Measurements from ENCODE around the gene BCL2L13.
"Not testable (repeated sequence)": the region's sequence is repeated elsewhere in the genome, so short reads cannot be mapped to it uniquely, and the experiment has no call there.

The BCL2L13 gene

GRCh38 chr22:17629641-17630040 is 8.9 kb upstream of the BCL2L13 start:
- H3K56ac ChIP-seq (ENCODE audit: low read length), result no peak overlapping the region
- no peak overlapping the region for H3K4me3 ChIP-seq (ENCODE audit: low read length)
- no peak overlapping the region for H3K4ac ChIP-seq (ENCODE audit: low read depth, low read length)
- no peak overlapping the region for H2AK5ac ChIP-seq (ENCODE audit: low read length)
- WGBS (ENCODE audit: extremely low coverage, insufficient coverage, low lambda C conversion rate), result no CpG with 5 or more reads among the region's 7 CpGs
- H4K8ac ChIP-seq (ENCODE audit: low read depth, low read length), result no peak overlapping the region
- no peak overlapping the region for H3K27ac ChIP-seq (ENCODE audit: low read depth, low read length)
- H3K9ac ChIP-seq (ENCODE audit: low read length), result no peak overlapping the region
- H2BK120ac ChIP-seq (ENCODE audit: low read depth, low read length), result no peak overlapping the region
- no peaks in the 10 kb centered on the region for H3K27me3 ChIP-seq (ENCODE audit: insufficient read depth, low read length, poor library complexity)
- H4K5ac ChIP-seq (ENCODE audit: low read length), result no peak overlapping the region
- H3K4me1 ChIP-seq (ENCODE audit: control insufficient read depth, low read depth, low read length), result no peaks in the 10 kb centered on the region
- peaks cover 6% of the 10 kb centered on the region for H3K79me1 ChIP-seq (ENCODE audit: low read length)
- DNase-seq, result no peak
- H3K4me2 ChIP-seq (ENCODE audit: low read length), result no peak overlapping the region
- H3K36me3 ChIP-seq (ENCODE audit: control insufficient read depth, insufficient read depth, low read length), result no peaks in the 10 kb centered on the region
- no peak overlapping the region for H2BK15ac ChIP-seq (replicated peaks; ENCODE audit: low read depth)
- no peak overlapping the region for H2BK5ac ChIP-seq (ENCODE audit: low read length)
- no peak overlapping the region for H3K18ac ChIP-seq (ENCODE audit: low read length)
- no peak overlapping the region for H3K23ac ChIP-seq (ENCODE audit: low read length)
- peaks cover 16% of the 10 kb centered on the region for H3K79me2 ChIP-seq (ENCODE audit: control insufficient read depth, insufficient read depth, low read length)

- H3K79me2 ChIP-seq (ENCODE audit: control insufficient read depth, insufficient read depth, low read length), result peaks cover 16% of the 10 kb centered on the region
- H2AK5ac ChIP-seq (ENCODE audit: low read length), result no peak overlapping the region
- H3K36me3 ChIP-seq (ENCODE audit: control insufficient read depth, insufficient read depth, low read length), result no peaks in the 10 kb centered on the region
- no peak overlapping the region for H2BK15ac ChIP-seq (replicated peaks; ENCODE audit: low read depth)
- H4K8ac ChIP-seq (ENCODE audit: low read depth, low read length), result no peak overlapping the region
- H3K4me1 ChIP-seq (ENCODE audit: control insufficient read depth, low read depth, low read length), result no peaks in the 10 kb centered on the region
- H3K18ac ChIP-seq (ENCODE audit: low read length), result no peak overlapping the region
- H3K56ac ChIP-seq (ENCODE audit: low read length), result no peak overlapping the region
- DNase-seq, result no peak
- no peak overlapping the region for H3K4me3 ChIP-seq (ENCODE audit: low read length)
- H2BK120ac ChIP-seq (ENCODE audit: low read depth, low read length), result no peak overlapping the region
- WGBS (ENCODE audit: extremely low coverage, insufficient coverage, low lambda C conversion rate), result no CpG with 5 or more reads among the region's 9 CpGs
- H3K27me3 ChIP-seq (ENCODE audit: insufficient read depth, low read length, poor library complexity), result no peaks in the 10 kb centered on the region
- H3K9ac ChIP-seq (ENCODE audit: low read length), result no peak overlapping the region
- H3K4ac ChIP-seq (ENCODE audit: low read depth, low read length), result no peak overlapping the region
- no peak overlapping the region for H3K4me2 ChIP-seq (ENCODE audit: low read length)
- peaks cover 6% of the 10 kb centered on the region for H3K79me1 ChIP-seq (ENCODE audit: low read length)
- no peak overlapping the region for H4K5ac ChIP-seq (ENCODE audit: low read length)
- no peak overlapping the region for H3K27ac ChIP-seq (ENCODE audit: low read depth, low read length)
- H3K23ac ChIP-seq (ENCODE audit: low read length), result no peak overlapping the region
- H2BK5ac ChIP-seq (ENCODE audit: low read length), result no peak overlapping the region
Measured at GRCh38 chr22:17631076-17631565, 7.4 kb upstream of the BCL2L13 start.

- WGBS (ENCODE audit: extremely low coverage, insufficient coverage, low lambda C conversion rate), result no CpG with 5 or more reads among the region's 4 CpGs
- H3K23ac ChIP-seq (ENCODE audit: low read length), result no peak overlapping the region
- DNase-seq, result peak; percentile 92
- no peaks in the 10 kb centered on the region for H3K4me1 ChIP-seq (ENCODE audit: control insufficient read depth, low read depth, low read length)
- H4K5ac ChIP-seq (ENCODE audit: low read length), result no peak overlapping the region
- H3K4me2 ChIP-seq (ENCODE audit: low read length), result no peak overlapping the region
- H3K27me3 ChIP-seq (ENCODE audit: insufficient read depth, low read length, poor library complexity), result no peaks in the 10 kb centered on the region
- H3K4ac ChIP-seq (ENCODE audit: low read depth, low read length), result no peak overlapping the region
- no peak overlapping the region for H2BK15ac ChIP-seq (replicated peaks; ENCODE audit: low read depth)
- H2BK120ac ChIP-seq (ENCODE audit: low read depth, low read length), result no peak overlapping the region
- peaks cover under 1% of the 10 kb centered on the region for H3K79me2 ChIP-seq (ENCODE audit: control insufficient read depth, insufficient read depth, low read length)
- H2BK5ac ChIP-seq (ENCODE audit: low read length), result no peak overlapping the region
- H4K8ac ChIP-seq (ENCODE audit: low read depth, low read length), result no peak overlapping the region
- peaks cover under 1% of the 10 kb centered on the region for H3K79me1 ChIP-seq (ENCODE audit: low read length)
- no peak overlapping the region for H3K9ac ChIP-seq (ENCODE audit: low read length)
- no peak overlapping the region for H3K4me3 ChIP-seq (ENCODE audit: low read length)
- H3K56ac ChIP-seq (ENCODE audit: low read length), result peak overlapping the region; percentile 59
- no peak overlapping the region for H2AK5ac ChIP-seq (ENCODE audit: low read length)
- peak overlapping the region; percentile 39 for H3K27ac ChIP-seq (ENCODE audit: low read depth, low read length)
- H3K36me3 ChIP-seq (ENCODE audit: control insufficient read depth, insufficient read depth, low read length), result no peaks in the 10 kb centered on the region
- H3K18ac ChIP-seq (ENCODE audit: low read length), result no peak overlapping the region
Measured at GRCh38 chr22:17633217-17633997, 5.2 kb upstream of the BCL2L13 start.

- peak overlapping the region; percentile 39 for H3K27ac ChIP-seq (ENCODE audit: low read depth, low read length)
- WGBS (ENCODE audit: extremely low coverage, insufficient coverage, low lambda C conversion rate), result no CpG with 5 or more reads among the region's 3 CpGs
- H3K4me3 ChIP-seq (ENCODE audit: low read length), result no peak overlapping the region
Measured at GRCh38 chr22:17633998-17634323, 4.6 kb upstream of the BCL2L13 start.

GRCh38 chr22:17634696-17635095 is 3.9 kb upstream of the BCL2L13 start:
- H3K36me3 ChIP-seq (ENCODE audit: control insufficient read depth, insufficient read depth, low read length), result no peaks in the 10 kb centered on the region
- no peak overlapping the region for H3K56ac ChIP-seq (ENCODE audit: low read length)
- H2BK5ac ChIP-seq (ENCODE audit: low read length), result no peak overlapping the region
- WGBS (ENCODE audit: extremely low coverage, insufficient coverage, low lambda C conversion rate), result no CpG with 5 or more reads among the region's 3 CpGs
- H3K79me2 ChIP-seq (ENCODE audit: control insufficient read depth, insufficient read depth, low read length), result peaks cover 6% of the 10 kb centered on the region
- H2BK15ac ChIP-seq (replicated peaks; ENCODE audit: low read depth), result no peak overlapping the region
- H2AK5ac ChIP-seq (ENCODE audit: low read length), result no peak overlapping the region
- DNase-seq, result no peak
- no peak overlapping the region for H4K8ac ChIP-seq (ENCODE audit: low read depth, low read length)
- H3K79me1 ChIP-seq (ENCODE audit: low read length), result no peaks in the 10 kb centered on the region
- H3K4me2 ChIP-seq (ENCODE audit: low read length), result no peak overlapping the region
- H3K4me1 ChIP-seq (ENCODE audit: control insufficient read depth, low read depth, low read length), result no peaks in the 10 kb centered on the region
- no peak overlapping the region for H2BK120ac ChIP-seq (ENCODE audit: low read depth, low read length)
- no peak overlapping the region for H3K27ac ChIP-seq (ENCODE audit: low read depth, low read length)
- no peaks in the 10 kb centered on the region for H3K27me3 ChIP-seq (ENCODE audit: insufficient read depth, low read length, poor library complexity)
- H3K4ac ChIP-seq (ENCODE audit: low read depth, low read length), result no peak overlapping the region
- H3K4me3 ChIP-seq (ENCODE audit: low read length), result no peak overlapping the region
- no peak overlapping the region for H3K18ac ChIP-seq (ENCODE audit: low read length)
- H3K23ac ChIP-seq (ENCODE audit: low read length), result no peak overlapping the region
- H4K5ac ChIP-seq (ENCODE audit: low read length), result no peak overlapping the region
- H3K9ac ChIP-seq (ENCODE audit: low read length), result no peak overlapping the region

More at GRCh38 chr22:17633998-17634323, 4.6 kb upstream of the BCL2L13 start:
- Histone ChIP-seq H3K79me1 (ENCODE audit: low read length) (no peaks in the 10 kb centered on the region), H3K56ac (ENCODE audit: low read length) (no peak overlapping the region), H4K5ac (ENCODE audit: low read length) (no peak overlapping the region), H3K4me1 (ENCODE audit: control insufficient read depth, low read depth, low read length) (no peaks in the 10 kb centered on the region), H2BK15ac (replicated peaks; ENCODE audit: low read depth) (no peak overlapping the region), H2BK5ac (ENCODE audit: low read length) (no peak overlapping the region), H2BK120ac (ENCODE audit: low read depth, low read length) (no peak overlapping the region), H2AK5ac (ENCODE audit: low read length) (no peak overlapping the region), H3K4me2 (ENCODE audit: low read length) (no peak overlapping the region), H3K9ac (ENCODE audit: low read length) (no peak overlapping the region), H3K27me3 (ENCODE audit: insufficient read depth, low read length, poor library complexity) (no peaks in the 10 kb centered on the region), H3K18ac (ENCODE audit: low read length) (no peak overlapping the region), H3K4ac (ENCODE audit: low read depth, low read length) (no peak overlapping the region), H4K8ac (ENCODE audit: low read depth, low read length) (no peak overlapping the region), H3K23ac (ENCODE audit: low read length) (no peak overlapping the region), H3K79me2 (ENCODE audit: control insufficient read depth, insufficient read depth, low read length) (no peaks in the 10 kb centered on the region), H3K36me3 (ENCODE audit: control insufficient read depth, insufficient read depth, low read length) (no peaks in the 10 kb centered on the region)
- no peak for DNase-seq

GRCh38 chr22:17636850-17637249 is 1.7 kb upstream of the BCL2L13 start:
- H2BK5ac ChIP-seq (ENCODE audit: low read length); H3K4ac ChIP-seq (ENCODE audit: low read depth, low read length); H3K18ac ChIP-seq (ENCODE audit: low read length); H2BK15ac ChIP-seq (replicated peaks; ENCODE audit: low read depth); H3K79me1 ChIP-seq (ENCODE audit: low read length); H3K9ac ChIP-seq (ENCODE audit: low read length); H3K4me1 ChIP-seq (ENCODE audit: control insufficient read depth, low read depth, low read length); H3K56ac ChIP-seq (ENCODE audit: low read length); DNase-seq; H3K27me3 ChIP-seq (ENCODE audit: insufficient read depth, low read length, poor library complexity); H4K8ac ChIP-seq (ENCODE audit: low read depth, low read length); H3K27ac ChIP-seq (ENCODE audit: low read depth, low read length); H3K23ac ChIP-seq (ENCODE audit: low read length); H3K4me3 ChIP-seq (ENCODE audit: low read length); H3K36me3 ChIP-seq (ENCODE audit: control insufficient read depth, insufficient read depth, low read length); H3K79me2 ChIP-seq (ENCODE audit: control insufficient read depth, insufficient read depth, low read length); H4K5ac ChIP-seq (ENCODE audit: low read length); H3K4me2 ChIP-seq (ENCODE audit: low read length); H2AK5ac ChIP-seq (ENCODE audit: low read length); H2BK120ac ChIP-seq (ENCODE audit: low read depth, low read length): not testable (repeated sequence)
- no CpG with 5 or more reads among the region's 10 CpGs for WGBS (ENCODE audit: extremely low coverage, insufficient coverage, low lambda C conversion rate)
